Body of pancreas (tissue), 4 donors: ENCODE data around the gene ABI3BP. TPM values are rescaled to one million over a fixed set of nuclear protein-coding genes. Genes with fewer than 3 reads are reported as not detected.
A peak's percentile ranks its signal among the peaks of the same experiment; 100 is the strongest.

Source experiments
- ATAC-seq: fragments of 150-250 bp; one replicate; pipeline ENCODE4 v1.9.1; 2016
- DNase-seq, 4 donors: peaks; one replicate each; pipeline ENCODE4 v3.0.0-alpha.2; 2019
- H3K27ac ChIP-seq, 4 donors: fragments of 200-600 bp; sonication (generic); 1 replicate in 3 of 4; 2 replicates in 1 of 4; pipeline versions ENCODE4 v1.5.1 to v1.6.1; 2016 to 2019; ENCODE audit warnings: mild to moderate bottlenecking in 1 of 4, mixed read lengths in 1 of 4, moderate library complexity in 1 of 4
- H3K27me3 ChIP-seq, 2 donors: fragments of 200-600 bp; sonication (generic); one replicate each; pipeline ENCODE4 v1.6.0; 2016; ENCODE audit warnings: mild to moderate bottlenecking in 1 of 2
- H3K36me3 ChIP-seq, 2 donors: fragments of 200-600 bp; sonication (generic); replicated peaks in 1 of 2; 2 replicates each; pipeline ENCODE4 v1.5.1; 2016; ENCODE audit warnings: low read depth in 2 of 2; ENCODE audit not compliant: insufficient read depth in 1 of 2
- H3K4me1 ChIP-seq: fragments of 200-600 bp; sonication (generic); one replicate; pipeline ENCODE4 v1.6.0; 2016
- H3K4me3 ChIP-seq, 2 donors: fragments of 200-600 bp; sonication (generic); 1 replicate in 1 of 2; 2 replicates in 1 of 2; pipeline ENCODE4 v1.5.1; 2016 to 2019
- H3K9me3 ChIP-seq, 3 donors: fragments of 200-600 bp; sonication (generic); 1 replicate in 2 of 3; 2 replicates in 1 of 3; pipeline ENCODE4 v1.5.1; 2016
- POLR2A ChIP-seq, 3 donors: fragments of 450-650 bp; IDR thresholded peaks; one replicate each; pipeline ENCODE4 v1.6.1; 2016; ENCODE audit warnings: antibody characterized with exemption in 3 of 3, mild to moderate bottlenecking in 2 of 3
- WGBS, 2 donors: methylation state at CpG; one replicate each; pipeline ENCODE4 v1.1.5; 2017; 5-methylcytosine and 5-hydroxymethylcytosine counted together
- intact Hi-C: fragments of 100-400 bp; cut with DNase I; formaldehyde crosslinking; loops from one replicate; pipeline ENCODE4 v1.15.1; 2023
- total RNA-seq, 2 donors: library from RNA; depleted of rRNA; stranded (reverse); fragments of >200 nt; gene quantifications; one replicate each; pipeline ENCODE4 v1.1.0, GENCODE V29; 2016
- TF ChIP-seq, protein P1 (sequence below), 7 experiments: fragments of 450-650 bp in 4 of 7; fragments of 200-600 bp in 3 of 7; sonication (generic) in 3 of 7; IDR thresholded peaks; one replicate each; pipeline ENCODE4 v1.5.1; 2016 to 2019; ENCODE audit warnings: antibody characterized with exemption in 7 of 7

ABI3BP gene
- total RNA-seq, 2 donors from 2014 or later = 9.3 to 19.8 TPM

DNA sequence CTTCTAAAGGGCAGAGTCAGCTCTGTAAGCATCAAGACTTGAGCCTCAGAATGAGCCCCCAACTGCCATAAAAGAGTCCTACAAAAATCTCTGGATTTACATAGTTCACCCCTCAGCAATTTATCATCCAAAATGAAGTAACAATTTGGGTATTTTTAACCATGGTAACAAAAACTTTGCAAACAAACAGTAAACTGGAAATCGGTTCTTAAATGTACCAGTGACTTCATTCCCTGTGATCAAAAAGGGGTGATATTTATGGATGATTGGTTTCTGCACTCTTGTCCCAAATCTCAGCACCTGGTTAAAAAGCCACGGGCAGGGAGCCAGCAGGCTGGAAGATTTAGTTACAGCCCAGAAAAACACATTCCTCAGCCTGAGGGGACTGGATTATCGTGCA lies 210.3 kb downstream of the ABI3BP start:
- ATAC-seq (no peak), DNase-seq (no peak)
- Histone ChIP-seq H3K4me3 (no peak overlapping the region), H3K4me1 (no peaks in the 10 kb centered on the region), H3K27me3 (no peaks in the 10 kb centered on the region), H3K9me3 (no peaks in the 10 kb centered on the region), H3K27ac (no peak overlapping the region), H3K36me3 (no peaks in the 10 kb centered on the region)
- WGBS, 2 donors = 47 to 53% methylated on average over 3 of the region's 3 CpGs
- intact Hi-C loops = no loop called here
- no peak for TF ChIP-seq POLR2A (IDR thresholded peaks at IDR 0.05)
- TF ChIP-seq, protein P1, sequence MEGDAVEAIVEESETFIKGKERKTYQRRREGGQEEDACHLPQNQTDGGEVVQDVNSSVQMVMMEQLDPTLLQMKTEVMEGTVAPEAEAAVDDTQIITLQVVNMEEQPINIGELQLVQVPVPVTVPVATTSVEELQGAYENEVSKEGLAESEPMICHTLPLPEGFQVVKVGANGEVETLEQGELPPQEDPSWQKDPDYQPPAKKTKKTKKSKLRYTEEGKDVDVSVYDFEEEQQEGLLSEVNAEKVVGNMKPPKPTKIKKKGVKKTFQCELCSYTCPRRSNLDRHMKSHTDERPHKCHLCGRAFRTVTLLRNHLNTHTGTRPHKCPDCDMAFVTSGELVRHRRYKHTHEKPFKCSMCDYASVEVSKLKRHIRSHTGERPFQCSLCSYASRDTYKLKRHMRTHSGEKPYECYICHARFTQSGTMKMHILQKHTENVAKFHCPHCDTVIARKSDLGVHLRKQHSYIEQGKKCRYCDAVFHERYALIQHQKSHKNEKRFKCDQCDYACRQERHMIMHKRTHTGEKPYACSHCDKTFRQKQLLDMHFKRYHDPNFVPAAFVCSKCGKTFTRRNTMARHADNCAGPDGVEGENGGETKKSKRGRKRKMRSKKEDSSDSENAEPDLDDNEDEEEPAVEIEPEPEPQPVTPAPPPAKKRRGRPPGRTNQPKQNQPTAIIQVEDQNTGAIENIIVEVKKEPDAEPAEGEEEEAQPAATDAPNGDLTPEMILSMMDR (IDR thresholded peaks at IDR 0.05) = no peak

DNA sequence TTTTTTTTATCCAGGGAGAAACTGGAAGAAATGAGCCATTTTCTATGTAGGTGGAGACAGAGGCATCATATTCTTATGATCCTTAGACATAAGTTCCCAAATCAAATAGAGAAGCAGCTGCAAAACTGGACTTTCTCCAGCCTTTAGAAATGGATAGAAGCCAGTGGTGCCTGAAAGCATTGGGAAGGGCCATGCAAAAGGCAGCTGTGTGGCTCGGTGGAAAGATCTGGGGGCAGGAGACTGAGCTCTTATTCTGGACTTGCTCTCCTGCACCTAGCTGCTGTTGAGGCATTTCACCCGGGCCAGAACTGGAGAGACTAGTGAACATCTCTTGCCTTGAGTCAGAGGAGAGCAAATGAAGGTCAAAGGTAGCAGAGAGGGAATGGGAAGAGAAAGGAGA lies 210.9 kb downstream of the ABI3BP start:
- DNase-seq (peak in 1 of 4 donors; percentile 20), ATAC-seq (no peak)
- Histone ChIP-seq H3K4me3 (no peak overlapping the region), H3K36me3 (no peaks in the 10 kb centered on the region), H3K4me1 (no peaks in the 10 kb centered on the region), H3K9me3 (no peaks in the 10 kb centered on the region), H3K27ac (no peak overlapping the region), H3K27me3 (no peaks in the 10 kb centered on the region)
- WGBS, 2 donors = 41 to 46% methylated on average over 2 of the region's 2 CpGs
- intact Hi-C loops = no loop called here
- TF ChIP-seq, protein P1 (IDR thresholded peaks at IDR 0.05) = no peak
- TF ChIP-seq POLR2A (IDR thresholded peaks at IDR 0.05) = no peak

DNA sequence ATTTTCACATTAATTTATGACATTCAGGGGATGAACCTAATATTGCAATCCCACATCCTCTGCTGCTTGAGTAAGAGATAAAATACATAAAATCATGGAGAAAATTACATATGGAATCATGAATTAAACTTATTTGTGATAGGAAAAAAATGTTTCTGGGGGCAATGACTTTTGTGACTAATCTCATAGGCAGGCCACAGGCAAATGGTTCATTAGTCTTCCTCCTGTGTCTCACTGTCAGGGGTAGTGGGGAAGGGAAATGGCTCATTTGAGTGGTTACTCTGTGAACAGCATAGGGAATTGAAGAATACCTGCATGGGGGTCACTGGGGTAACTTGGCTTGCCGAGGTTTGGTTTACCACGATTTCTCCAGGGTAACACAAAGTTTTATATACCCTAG lies 211.9 kb downstream of the ABI3BP start:
- no peak for TF ChIP-seq POLR2A (IDR thresholded peaks at IDR 0.05)
- TF ChIP-seq, protein P1 (IDR thresholded peaks at IDR 0.05) = no peak
- no peak overlapping the region for H3K27ac ChIP-seq
- no peaks in the 10 kb centered on the region for H3K27me3 ChIP-seq
- DNase-seq (no peak), ATAC-seq (no peak)
- intact Hi-C loops = no loop called here
- no peaks in the 10 kb centered on the region for H3K9me3 ChIP-seq
- H3K4me3 ChIP-seq = no peak overlapping the region
- no peaks in the 10 kb centered on the region for H3K36me3 ChIP-seq
- no peaks in the 10 kb centered on the region for H3K4me1 ChIP-seq
- 73 to 80% methylated on average over 2 of the region's 2 CpGs for WGBS, 2 donors

DNA sequence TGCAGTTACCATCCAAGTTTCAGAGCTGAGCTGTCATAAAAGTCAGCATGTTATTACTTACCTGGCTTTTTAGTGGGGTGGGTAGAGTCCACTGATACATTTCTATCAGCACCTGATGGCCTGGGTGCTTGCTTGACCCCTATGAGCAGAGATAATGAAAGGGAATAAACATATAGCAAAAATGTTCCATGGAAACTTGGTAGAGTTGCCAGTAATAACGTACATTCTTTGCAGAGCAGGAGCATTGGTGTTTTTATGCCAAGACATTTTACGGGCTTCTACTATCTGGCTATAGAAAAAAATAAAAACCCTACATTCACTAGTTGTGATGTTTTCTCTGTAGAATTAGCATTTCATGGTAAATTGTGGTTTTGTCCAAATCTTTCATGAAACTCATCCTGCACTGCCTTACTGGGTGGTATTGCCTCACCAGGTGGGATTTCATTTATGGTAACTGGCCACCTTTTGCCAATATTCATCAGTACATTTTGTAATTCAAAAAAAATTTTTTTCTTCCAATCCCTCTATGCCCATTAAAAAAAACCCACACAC lies 213.1 kb downstream of the ABI3BP start:
- intact Hi-C loops = no loop called here
- H3K36me3 ChIP-seq = no peaks in the 10 kb centered on the region
- ATAC-seq = no peak
- TF ChIP-seq, protein P1 (IDR thresholded peaks at IDR 0.05) = no peak
- TF ChIP-seq POLR2A (IDR thresholded peaks at IDR 0.05) = no peak
- 60 to 63% methylated on average over 2 of the region's 2 CpGs for WGBS, 2 donors
- DNase-seq = no peak
- no peak overlapping the region for H3K4me3 ChIP-seq
- no peak overlapping the region for H3K27ac ChIP-seq
- no peaks in the 10 kb centered on the region for H3K9me3 ChIP-seq
- H3K4me1 ChIP-seq = no peaks in the 10 kb centered on the region
- H3K27me3 ChIP-seq = no peaks in the 10 kb centered on the region

DNA sequence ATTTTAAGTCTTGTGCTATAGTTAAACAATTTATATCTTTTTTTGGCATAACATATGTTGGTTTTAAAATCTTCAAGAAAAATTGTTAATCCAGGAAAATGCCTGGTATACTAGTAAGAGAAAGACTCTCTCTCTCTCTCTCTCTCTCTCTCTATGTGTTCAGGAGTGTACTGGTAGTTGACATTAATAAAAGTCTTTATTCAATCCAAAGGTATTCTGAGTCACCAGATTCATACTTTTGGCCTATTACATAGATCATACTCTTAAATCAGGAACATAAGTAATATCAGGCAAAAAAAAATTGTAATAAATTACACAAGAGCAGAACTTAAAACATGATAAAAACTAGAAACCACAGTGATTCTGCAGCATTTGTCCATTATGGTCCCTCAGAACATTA lies 213.7 kb downstream of the ABI3BP start:
- Histone ChIP-seq H3K36me3 (no peaks in the 10 kb centered on the region), H3K27ac (no peak overlapping the region), H3K27me3 (no peaks in the 10 kb centered on the region), H3K4me1 (no peaks in the 10 kb centered on the region), H3K9me3 (no peaks in the 10 kb centered on the region), H3K4me3 (no peak overlapping the region)
- TF ChIP-seq, protein P1 (IDR thresholded peaks at IDR 0.05) = no peak
- no peak for TF ChIP-seq POLR2A (IDR thresholded peaks at IDR 0.05)
- no peak for DNase-seq
- intact Hi-C loops = no loop called here
- no peak for ATAC-seq
